ENCODE results near the gene DDX3X. TPM values are rescaled to one million over a fixed set of nuclear protein-coding genes. Genes with fewer than 3 reads are reported as not detected.
A peak's percentile ranks its signal among the peaks of the same experiment; 100 is the strongest.
"Not testable (repeated sequence)": the region's sequence is repeated elsewhere in the genome, so short reads cannot be mapped to it uniquely, and the experiment has no call there.

The DDX3X gene
- total RNA-seq, 3 donors from 2014 or later, result 460 to 635 (median 497) TPM

DNA sequence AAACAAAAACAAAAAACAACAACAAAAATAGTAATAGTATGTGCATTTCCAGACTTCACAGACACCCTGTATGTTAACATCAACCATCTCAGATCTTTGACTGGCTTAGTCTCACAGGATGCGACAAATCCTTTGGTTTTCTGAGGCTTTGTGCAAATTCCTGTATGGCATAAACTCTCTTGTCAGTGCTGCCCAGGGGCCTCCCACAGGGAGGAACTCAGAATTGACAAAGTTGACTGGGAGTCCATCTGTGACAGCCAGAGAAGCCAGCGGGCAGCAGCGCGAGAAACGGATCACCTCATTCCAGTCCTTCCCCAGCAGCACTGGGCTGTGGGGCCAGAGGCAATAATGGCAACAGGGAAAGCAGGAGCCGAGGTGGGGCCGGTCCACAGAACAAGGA, 19.1 kb upstream of the DDX3X start:
- no peak for ATAC-seq
- Mint-ChIP-seq H3K36me3 (ENCODE audit: insufficient read depth) (no peaks in the 10 kb centered on the region), H3K4me3 (no peak overlapping the region), H3K4me1 (ENCODE audit: low read depth) (no peaks in the 10 kb centered on the region), H3K9me3 (no peaks in the 10 kb centered on the region), H3K27me3 (ENCODE audit: low read depth) (no peaks in the 10 kb centered on the region)
- no peak for DNase-seq

DNA sequence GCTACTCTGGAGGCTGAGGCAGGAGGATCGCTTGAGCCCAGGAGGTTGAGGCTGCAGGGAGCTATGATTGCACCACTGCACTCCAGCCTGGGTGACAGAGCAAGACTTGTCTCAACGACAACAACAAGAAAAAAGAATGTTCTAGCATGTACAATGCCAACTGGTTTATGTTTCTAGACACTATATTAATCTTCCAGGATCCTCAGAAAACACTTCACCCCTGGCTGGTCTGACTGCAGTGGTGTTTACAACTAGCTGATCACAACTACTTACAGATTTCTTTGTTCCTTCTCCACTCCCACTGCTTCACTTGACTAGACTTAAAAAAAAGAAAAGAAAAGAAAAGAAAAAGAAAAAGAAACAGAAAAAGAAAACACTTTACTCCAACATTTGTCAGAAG, 17.7 kb upstream of the DDX3X start:
- H3K4me1 Mint-ChIP-seq (ENCODE audit: low read depth); ATAC-seq; DNase-seq; H3K36me3 Mint-ChIP-seq (ENCODE audit: insufficient read depth); H3K4me3 Mint-ChIP-seq; H3K9me3 Mint-ChIP-seq; H3K27me3 Mint-ChIP-seq (ENCODE audit: low read depth): not testable (repeated sequence)

DNA sequence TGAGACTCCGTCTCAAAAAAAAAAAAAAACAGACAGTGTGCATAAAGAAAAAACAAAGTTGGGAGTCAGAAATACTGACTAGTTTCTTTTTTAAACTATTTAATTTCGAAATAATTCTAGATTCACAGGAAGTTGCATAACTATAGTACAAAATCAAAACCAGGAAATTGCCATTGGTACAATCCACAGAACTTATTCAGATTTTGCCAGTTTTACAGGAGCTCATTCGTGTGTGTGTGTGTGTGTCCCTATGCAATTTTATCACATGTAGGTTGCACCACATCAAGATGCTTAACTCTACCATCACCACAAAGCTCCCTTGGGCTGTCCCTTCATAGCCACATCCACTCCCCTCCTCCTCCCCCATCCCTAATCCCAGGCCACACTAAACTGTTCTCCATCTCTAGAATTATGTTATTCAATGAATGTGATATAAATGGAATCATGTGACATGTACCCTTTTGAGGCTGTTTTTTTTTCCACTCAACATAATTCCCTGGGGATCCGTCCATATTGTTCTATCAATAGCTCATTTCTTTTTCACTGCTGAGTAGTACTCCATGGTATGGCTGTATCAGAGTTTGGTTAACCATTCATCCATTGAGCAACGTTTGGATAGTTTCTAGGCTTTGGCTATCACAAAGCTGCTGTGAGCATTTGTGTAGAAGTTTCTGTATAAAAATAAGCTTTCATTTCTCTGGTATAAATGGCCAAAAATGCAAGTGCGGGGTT, 16.3 kb upstream of the DDX3X start:
- no peak overlapping the region for H3K4me3 Mint-ChIP-seq
- H3K4me1 Mint-ChIP-seq (ENCODE audit: low read depth), result no peaks in the 10 kb centered on the region
- no peaks in the 10 kb centered on the region for H3K27me3 Mint-ChIP-seq (ENCODE audit: low read depth)
- no peaks in the 10 kb centered on the region for H3K36me3 Mint-ChIP-seq (ENCODE audit: insufficient read depth)
- H3K9me3 Mint-ChIP-seq, result no peaks in the 10 kb centered on the region
- ATAC-seq (no peak), DNase-seq (no peak)

- Mint-ChIP-seq H3K27me3 (ENCODE audit: low read depth) (no peaks in the 10 kb centered on the region), H3K4me1 (ENCODE audit: low read depth) (peaks cover 1% of the 10 kb centered on the region), H3K36me3 (ENCODE audit: insufficient read depth) (no peaks in the 10 kb centered on the region), H3K9me3 (no peaks in the 10 kb centered on the region), H3K4me3 (no peak overlapping the region)
- ATAC-seq (no peak), DNase-seq (no peak)
Measured at GRCh38 chrX:41320393-41320792, 13.6 kb upstream of the DDX3X start.

DNA sequence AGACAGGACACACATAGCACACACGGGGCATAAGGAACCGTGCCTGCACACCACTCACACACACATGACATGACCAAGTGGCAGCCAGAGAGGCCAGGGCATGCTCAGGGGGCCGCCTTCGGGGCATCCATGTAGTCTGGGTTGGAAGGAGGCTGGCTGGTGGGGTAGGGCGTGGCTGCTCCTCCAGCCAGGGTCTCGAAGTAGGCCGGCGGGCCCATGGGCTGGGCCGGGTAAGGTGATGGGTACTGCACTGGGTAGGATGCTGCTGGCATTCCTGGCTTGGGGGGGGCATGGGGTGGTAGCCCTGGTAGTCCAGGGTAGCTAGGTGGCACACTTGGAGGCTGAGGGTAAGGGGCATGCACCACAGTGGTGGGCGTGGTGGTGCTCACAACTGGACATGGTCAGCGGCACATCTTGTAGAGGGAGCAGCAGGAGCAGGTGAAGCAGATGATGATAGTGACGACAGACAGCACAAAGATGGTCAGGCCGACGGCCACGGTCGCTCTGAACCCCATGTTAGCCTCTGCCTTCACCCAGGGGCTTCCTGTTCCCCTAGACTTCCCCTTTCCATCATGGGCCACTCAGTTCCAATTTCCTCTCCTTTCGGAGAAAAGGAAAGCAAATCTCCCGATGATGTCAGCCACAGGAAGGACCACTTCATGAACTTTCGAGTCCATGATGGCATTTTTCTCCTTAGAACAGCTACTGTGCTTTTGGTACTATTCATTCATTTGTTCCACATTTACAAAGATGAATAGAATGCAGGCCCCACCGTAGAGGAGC, 10.9 kb upstream of the DDX3X start:
- H3K36me3 Mint-ChIP-seq (ENCODE audit: insufficient read depth), result no peaks in the 10 kb centered on the region
- no peak overlapping the region for H3K4me3 Mint-ChIP-seq
- H3K9me3 Mint-ChIP-seq, result no peaks in the 10 kb centered on the region
- H3K27me3 Mint-ChIP-seq (ENCODE audit: low read depth), result no peaks in the 10 kb centered on the region
- peaks cover 1% of the 10 kb centered on the region for H3K4me1 Mint-ChIP-seq (ENCODE audit: low read depth)
- no peak for ATAC-seq
- no peak for DNase-seq

DNA sequence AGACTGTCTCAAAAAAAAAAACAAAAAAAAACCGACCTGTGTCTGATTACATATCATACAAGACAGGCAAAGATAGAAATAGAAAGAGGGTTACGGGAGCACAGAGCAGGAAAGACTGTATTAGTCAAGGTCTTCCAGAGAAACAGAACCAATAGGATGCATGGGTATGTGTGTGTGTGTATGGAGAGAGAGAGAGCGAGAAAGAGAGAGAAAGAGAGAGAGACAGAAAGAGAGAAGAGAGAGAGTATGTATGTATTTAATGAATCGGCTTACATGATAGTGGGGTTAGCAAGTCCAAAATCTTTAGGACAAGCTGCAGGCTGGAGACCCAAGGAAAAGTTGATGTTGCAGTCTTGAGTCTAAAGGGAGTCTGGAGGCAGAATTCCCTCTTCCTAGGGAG, 7.5 kb upstream of the DDX3X start:
- ATAC-seq, result no peak
- Mint-ChIP-seq H3K36me3 (ENCODE audit: insufficient read depth) (no peaks in the 10 kb centered on the region), H3K9me3 (no peaks in the 10 kb centered on the region), H3K27me3 (ENCODE audit: low read depth) (no peaks in the 10 kb centered on the region), H3K4me3 (no peak overlapping the region), H3K4me1 (ENCODE audit: low read depth) (peaks cover 12% of the 10 kb centered on the region)
- no peak for DNase-seq

- DNase-seq (no peak), ATAC-seq (no peak)
- no peaks in the 10 kb centered on the region for H3K9me3 Mint-ChIP-seq
- no peaks in the 10 kb centered on the region for H3K27me3 Mint-ChIP-seq (ENCODE audit: low read depth)
- no peak overlapping the region for H3K4me3 Mint-ChIP-seq
- H3K4me1 Mint-ChIP-seq (ENCODE audit: low read depth), result peaks cover 13% of the 10 kb centered on the region
- H3K36me3 Mint-ChIP-seq (ENCODE audit: insufficient read depth), result no peaks in the 10 kb centered on the region
Measured at GRCh38 chrX:41327341-41327740, 6.6 kb upstream of the DDX3X start.

DNA sequence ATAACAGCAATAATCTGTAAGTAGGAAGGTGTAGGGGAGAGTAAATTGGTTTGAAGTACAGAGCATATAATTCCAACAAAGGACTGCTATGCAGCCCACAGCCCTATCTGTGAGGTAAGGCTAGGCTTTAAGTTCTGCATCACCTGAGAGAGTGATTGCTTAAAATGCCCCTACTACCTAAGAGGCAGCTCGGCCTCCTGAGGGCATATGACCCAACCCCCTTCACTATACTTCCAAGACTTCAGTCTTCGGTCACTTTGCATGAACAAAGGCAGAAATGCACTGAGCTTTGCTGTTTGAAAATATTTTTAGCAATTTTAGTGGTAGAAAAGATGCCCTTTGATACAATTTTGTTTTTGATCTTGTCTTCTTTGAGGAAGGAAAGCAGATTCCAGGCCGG, 4.9 kb upstream of the DDX3X start:
- Mint-ChIP-seq H3K27me3 (ENCODE audit: low read depth) (no peaks in the 10 kb centered on the region), H3K4me1 (ENCODE audit: low read depth) (peaks cover 13% of the 10 kb centered on the region), H3K36me3 (ENCODE audit: insufficient read depth) (no peaks in the 10 kb centered on the region), H3K9me3 (no peaks in the 10 kb centered on the region), H3K4me3 (no peak overlapping the region)
- DNase-seq (no peak), ATAC-seq (no peak)

GRCh38 chrX:41332005-41332404, 2.0 kb upstream of the DDX3X start:
- Mint-ChIP-seq H3K4me1 (ENCODE audit: low read depth) (peaks cover 13% of the 10 kb centered on the region), H3K27me3 (ENCODE audit: low read depth) (no peaks in the 10 kb centered on the region), H3K36me3 (ENCODE audit: insufficient read depth) (peaks cover 12% of the 10 kb centered on the region), H3K4me3 (peak overlapping the region; percentile 94), H3K9me3 (no peaks in the 10 kb centered on the region)
- ATAC-seq (no peak), DNase-seq (no peak)

DNA sequence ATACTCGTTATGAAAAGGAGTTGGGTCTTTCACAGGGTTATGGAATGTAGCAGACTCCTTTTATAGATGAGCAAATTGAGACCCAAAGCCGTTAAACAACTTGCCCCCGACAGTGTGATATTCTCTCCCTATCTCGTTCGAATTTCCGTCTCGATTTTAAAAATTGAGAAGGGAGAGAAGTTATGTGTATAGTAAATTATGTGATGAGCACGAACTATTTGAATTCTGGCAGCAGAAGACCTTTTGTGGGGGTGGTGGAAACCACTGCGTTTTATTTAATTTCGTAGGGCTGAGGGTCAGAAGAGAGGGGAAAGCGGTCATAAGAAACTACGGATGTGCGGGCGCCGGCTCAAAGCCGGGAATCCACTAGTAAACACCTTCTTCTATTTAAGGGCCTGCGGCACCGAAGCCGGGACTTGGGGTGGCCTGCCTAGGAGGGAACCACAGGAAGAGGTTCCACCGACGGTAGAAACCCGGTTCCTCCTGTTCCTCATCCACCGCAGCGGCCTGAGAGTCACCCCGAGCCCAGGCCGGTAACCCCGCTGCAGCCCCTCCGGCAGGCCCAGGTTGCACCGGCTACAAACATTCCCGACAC, 1.5 kb upstream of the DDX3X start:
- peak; percentile 1 for ATAC-seq
- H3K36me3 Mint-ChIP-seq (ENCODE audit: insufficient read depth), result peaks cover 16% of the 10 kb centered on the region
- H3K27me3 Mint-ChIP-seq (ENCODE audit: low read depth), result no peaks in the 10 kb centered on the region
- no peak for DNase-seq
- peaks cover 13% of the 10 kb centered on the region for H3K4me1 Mint-ChIP-seq (ENCODE audit: low read depth)
- H3K4me3 Mint-ChIP-seq, result peak overlapping the region; percentile 94
- H3K9me3 Mint-ChIP-seq, result no peaks in the 10 kb centered on the region

DNA sequence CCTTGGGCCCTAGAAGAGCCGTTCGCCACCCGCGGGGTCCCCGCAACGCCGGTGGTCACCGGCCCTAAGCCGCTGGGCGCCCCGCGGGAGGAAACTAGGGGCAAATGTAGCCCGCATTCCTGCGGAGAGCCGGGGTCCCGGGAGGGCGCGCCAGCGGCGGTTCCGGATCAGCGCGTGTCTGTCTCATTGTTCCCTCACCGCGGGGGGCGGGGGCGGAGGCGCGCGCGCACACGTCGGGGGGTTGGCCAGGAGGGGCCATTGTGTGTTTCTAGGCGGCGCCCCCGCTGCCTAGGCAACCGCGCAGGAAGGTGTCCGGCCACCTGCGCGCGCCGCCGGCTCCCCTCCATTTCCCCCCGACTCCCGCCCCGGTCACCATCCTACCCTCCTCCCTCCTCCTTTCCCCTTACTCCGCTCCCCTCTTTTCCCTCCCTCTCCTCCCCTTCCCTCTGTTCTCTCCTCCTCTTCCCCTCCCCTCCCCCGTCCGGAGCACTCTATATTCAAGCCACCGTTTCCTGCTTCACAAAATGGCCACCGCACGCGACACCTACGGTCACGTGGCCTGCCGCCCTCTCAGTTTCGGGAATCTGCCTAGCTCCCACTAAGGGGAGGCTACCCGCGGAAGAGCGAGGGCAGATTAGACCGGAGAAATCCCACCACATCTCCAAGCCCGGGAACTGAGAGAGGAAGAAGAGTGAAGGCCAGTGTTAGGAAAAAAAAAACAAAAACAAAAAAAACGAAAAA, 789 bp upstream of the DDX3X start:
- Mint-ChIP-seq H3K27me3 (ENCODE audit: low read depth) (no peaks in the 10 kb centered on the region), H3K4me1 (ENCODE audit: low read depth) (peaks cover 18% of the 10 kb centered on the region), H3K4me3 (peak overlapping the region; percentile 94), H3K36me3 (ENCODE audit: insufficient read depth) (peaks cover 21% of the 10 kb centered on the region), H3K9me3 (no peaks in the 10 kb centered on the region)
- ATAC-seq, result peak; percentile 52 to 56
- DNase-seq, result peak; percentile 88

DNA sequence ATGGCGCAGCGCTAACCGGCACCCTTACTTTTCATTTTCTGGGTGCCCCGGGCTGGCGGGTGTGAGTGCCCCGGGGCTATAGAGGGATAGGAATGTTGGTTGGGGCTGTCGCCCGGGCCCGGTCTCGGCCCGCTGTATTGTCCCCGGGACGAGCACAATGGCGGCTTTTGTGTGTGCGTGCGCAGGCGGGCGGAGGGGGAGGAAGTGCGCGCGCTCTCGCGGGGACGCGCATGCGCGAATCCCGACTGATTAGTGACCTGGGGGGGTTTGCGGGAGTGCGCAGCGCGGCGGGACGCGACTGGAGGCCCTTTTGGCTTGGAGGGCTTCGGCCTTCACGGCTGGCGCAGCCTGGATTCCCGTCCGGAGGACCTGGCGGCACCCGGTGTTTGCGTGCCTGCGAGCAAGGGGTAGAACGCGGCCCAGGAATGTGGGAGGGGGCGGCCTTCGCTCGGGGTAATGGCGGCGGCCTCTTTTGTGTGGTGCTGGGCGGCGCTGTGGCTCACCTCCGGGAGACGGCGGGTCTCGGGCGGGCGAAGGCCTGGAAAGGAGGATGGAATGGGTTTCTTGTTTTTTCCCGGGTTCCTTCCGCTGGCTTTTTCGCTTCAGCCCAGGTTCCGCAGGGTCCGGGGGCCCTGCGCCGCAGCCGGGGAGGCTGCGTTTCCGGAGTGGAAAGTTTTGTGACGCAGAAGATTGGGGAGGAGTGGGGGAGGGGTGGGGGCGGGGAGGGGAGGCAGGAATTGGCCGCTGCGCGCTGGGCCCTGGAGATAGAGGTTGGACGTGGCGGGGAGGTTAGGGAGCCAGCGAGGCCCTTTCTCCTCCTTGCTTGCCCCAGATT, 618 bp downstream of the DDX3X start:
- Mint-ChIP-seq H3K4me3 (peak overlapping the region; percentile 94), H3K4me1 (ENCODE audit: low read depth) (peaks cover 26% of the 10 kb centered on the region), H3K9me3 (no peaks in the 10 kb centered on the region), H3K27me3 (ENCODE audit: low read depth) (no peaks in the 10 kb centered on the region), H3K36me3 (ENCODE audit: insufficient read depth) (peaks cover 32% of the 10 kb centered on the region)
- peak; percentile 81 for DNase-seq
- ATAC-seq, result peak; percentile 31 to 35

DNA sequence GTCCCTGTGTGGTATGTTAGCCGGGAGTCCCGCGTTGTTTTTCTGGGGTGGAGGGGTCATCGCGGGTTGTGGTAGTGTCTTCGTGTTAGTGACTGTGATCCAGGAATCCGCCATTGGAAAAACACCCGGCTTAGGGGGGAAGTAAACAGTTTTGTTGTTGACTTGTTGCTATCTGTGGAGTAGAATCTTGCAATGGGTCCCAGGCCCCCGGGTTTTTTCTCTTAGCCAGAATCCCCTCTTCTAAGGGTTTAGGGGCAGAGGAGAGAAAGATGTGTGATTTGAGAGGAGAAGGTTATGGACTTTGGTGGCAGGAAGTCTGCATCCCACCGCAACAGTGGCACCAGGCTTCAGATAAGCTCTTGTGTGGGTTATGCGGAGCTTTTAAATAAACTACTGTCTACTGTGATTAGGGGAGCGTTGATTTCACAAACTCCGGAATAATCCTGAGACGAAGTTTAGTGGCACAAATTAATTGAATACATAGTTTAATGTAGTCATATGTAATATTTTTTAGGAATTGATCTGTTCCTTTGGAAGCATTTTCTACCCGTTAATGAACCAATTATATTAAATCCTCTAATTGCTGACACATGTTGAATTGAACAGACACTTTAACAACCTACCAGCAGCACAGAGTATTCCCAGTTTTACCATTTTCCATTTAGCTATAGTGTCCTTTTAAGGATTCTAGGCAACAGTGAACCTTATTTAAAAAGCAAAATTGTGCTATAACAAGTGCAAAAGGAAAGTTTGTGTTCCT, 1.4 kb downstream of the DDX3X start:
- Mint-ChIP-seq H3K36me3 (ENCODE audit: insufficient read depth) (peaks cover 33% of the 10 kb centered on the region), H3K4me1 (ENCODE audit: low read depth) (peaks cover 25% of the 10 kb centered on the region), H3K4me3 (peak overlapping the region; percentile 94), H3K27me3 (ENCODE audit: low read depth) (no peaks in the 10 kb centered on the region), H3K9me3 (no peaks in the 10 kb centered on the region)
- no peak for ATAC-seq
- DNase-seq, result no peak
